CD4-positive, alpha-beta T cell treated with Interleukin-12 subunit alpha and Interleukin-12 subunit beta, for 1 hour (primary cell): Measurements from ENCODE around the gene SLAMF7.
"Not testable (repeated sequence)": the region's sequence is repeated elsewhere in the genome, so short reads cannot be mapped to it uniquely, and the experiment has no call there.

ENCODE experiments used
- DNase-seq: peaks from one replicate; pipeline ENCODE4 v3.0.0-alpha.2; 2020

SLAMF7 gene

GRCh38 chr1:160778976-160779375 is 39.9 kb downstream of the SLAMF7 start:
- no peak for DNase-seq

- DNase-seq = peak; percentile 55
Measured at GRCh38 chr1:160779626-160780397, 40.8 kb downstream of the SLAMF7 start.

GRCh38 chr1:160780398-160780755 is 41.3 kb downstream of the SLAMF7 start:
- DNase-seq = no peak

GRCh38 chr1:160781186-160781766 is 42.2 kb downstream of the SLAMF7 start:
- no peak for DNase-seq

- DNase-seq = peak; percentile 43
Measured at GRCh38 chr1:160781914-160782689, 43.1 kb downstream of the SLAMF7 start.

- not testable (repeated sequence) for DNase-seq
Measured at GRCh38 chr1:160782988-160783765, 44.1 kb downstream of the SLAMF7 start.

- no peak for DNase-seq
Measured at GRCh38 chr1:160789051-160789701, 50.1 kb downstream of the SLAMF7 start.

- no peak for DNase-seq
Measured at GRCh38 chr1:160789702-160790611, 50.9 kb downstream of the SLAMF7 start.

- DNase-seq = no peak
Measured at GRCh38 chr1:160794376-160794775, 55.3 kb downstream of the SLAMF7 start.

- peak; percentile 93 for DNase-seq
Measured at GRCh38 chr1:160795951-160796383, 56.9 kb downstream of the SLAMF7 start, which contains the start of gene LY9. Gene LY9, plus strand, starts transcription at chr1:160796174. Its CDS starts 14 bp downstream, at chr1:160796188.

GRCh38 chr1:160797271-160797709 is 58.2 kb downstream of the SLAMF7 start:
- DNase-seq = no peak

GRCh38 chr1:160797861-160798273 is 58.8 kb downstream of the SLAMF7 start:
- peak; percentile 70 for DNase-seq

GRCh38 chr1:160798439-160798838 is 59.4 kb downstream of the SLAMF7 start:
- DNase-seq = no peak

GRCh38 chr1:160799641-160800040 is 60.6 kb downstream of the SLAMF7 start:
- no peak for DNase-seq

GRCh38 chr1:160800142-160800541 is 61.1 kb downstream of the SLAMF7 start:
- DNase-seq = no peak

- DNase-seq = peak; percentile 54
Measured at GRCh38 chr1:160800645-160801408, 61.8 kb downstream of the SLAMF7 start.

GRCh38 chr1:160801836-160802580 is 63.0 kb downstream of the SLAMF7 start:
- DNase-seq = no peak
